GM12874 (cell line): ENCODE results near the gene TMPRSS6.
A peak's percentile ranks its signal among the peaks of the same experiment; 100 is the strongest.

Experiments
- CTCF ChIP-seq: IDR thresholded peaks from 2 replicates; pipeline ENCODE4 v1.5.1; 2011; ENCODE audit warnings: low read depth, mild to moderate bottlenecking, control low read depth, low read length, moderate library complexity; ENCODE audit not compliant: insufficient read depth

Gene TMPRSS6

GRCh38 chr22:37023743-37024338, 85.7 kb downstream of the TMPRSS6 start:
- no peak for TF ChIP-seq CTCF

GRCh38 chr22:37022483-37023337, 86.8 kb downstream of the TMPRSS6 start:
- TF ChIP-seq CTCF: no peak

GRCh38 chr22:37021710-37022482, 87.6 kb downstream of the TMPRSS6 start:
- peak; percentile 93 for TF ChIP-seq CTCF

- TF ChIP-seq CTCF: no peak
Measured at GRCh38 chr22:37021041-37021440, 88.5 kb downstream of the TMPRSS6 start.

- TF ChIP-seq CTCF: no peak
Measured at GRCh38 chr22:37020192-37020479, 89.4 kb downstream of the TMPRSS6 start.

- 0 out of 2 replicates have a peak, but pooled peaks have one; percentile 1 for TF ChIP-seq CTCF
Measured at GRCh38 chr22:37019309-37020191, 90.0 kb downstream of the TMPRSS6 start, which contains the start of the genes MPST and TST. Gene MPST, plus strand, starts transcription at chr22:37019742. Its CDS starts 95 bp downstream, at chr22:37019837. Gene TST, minus strand, starts transcription at chr22:37019447. Its CDS starts 715 bp downstream, at chr22:37018732.
